HTR-8/SVneo (cell line): ENCODE results near the gene COX4I1.

ENCODE experiments used
- DNase-seq: peaks from one replicate; pipeline ENCODE4 v3.0.0; 2011; ENCODE audit warnings: low spot score, mixed read lengths; ENCODE audit not compliant: insufficient read length
- FAIRE-seq: peaks from 2 replicates; lab custom pipeline; 2011; peaks lifted over from hg19 to GRCh38; lab: Jason Lieb, UNC

COX4I1 gene

GRCh38 chr16:85765767-85766166 is 33.7 kb upstream of the COX4I1 start:
- FAIRE-seq (no peak), DNase-seq (no peak)

GRCh38 chr16:85767531-85767930 is 32.0 kb upstream of the COX4I1 start:
- DNase-seq: peak; percentile 95
- peak; percentile 93 for FAIRE-seq

GRCh38 chr16:85768199-85768598 is 31.3 kb upstream of the COX4I1 start:
- FAIRE-seq (no peak), DNase-seq (no peak)

- FAIRE-seq (no peak), DNase-seq (no peak)
Measured at GRCh38 chr16:85770741-85771140, 28.8 kb upstream of the COX4I1 start.

GRCh38 chr16:85773044-85773443 is 26.5 kb upstream of the COX4I1 start:
- FAIRE-seq (no peak), DNase-seq (no peak)

GRCh38 chr16:85774136-85774535 is 25.4 kb upstream of the COX4I1 start:
- no peak for DNase-seq
- no peak for FAIRE-seq

GRCh38 chr16:85774811-85775210 is 24.7 kb upstream of the COX4I1 start:
- FAIRE-seq (no peak), DNase-seq (no peak)

GRCh38 chr16:85777583-85778310 is 21.7 kb upstream of the COX4I1 start:
- DNase-seq (no peak), FAIRE-seq (no peak)

- DNase-seq (no peak), FAIRE-seq (no peak)
Measured at GRCh38 chr16:85778873-85779272, 20.6 kb upstream of the COX4I1 start.

- DNase-seq: no peak
- FAIRE-seq: no peak
Measured at GRCh38 chr16:85780281-85780680, 19.2 kb upstream of the COX4I1 start.

GRCh38 chr16:85781156-85781555 is 18.3 kb upstream of the COX4I1 start:
- FAIRE-seq: no peak
- DNase-seq: no peak

- FAIRE-seq (no peak), DNase-seq (no peak)
Measured at GRCh38 chr16:85781695-85782370, 17.7 kb upstream of the COX4I1 start.

- DNase-seq (no peak), FAIRE-seq (no peak)
Measured at GRCh38 chr16:85782451-85782850, 17.0 kb upstream of the COX4I1 start.

GRCh38 chr16:85783441-85783840 is 16.1 kb upstream of the COX4I1 start:
- DNase-seq: no peak
- FAIRE-seq: peak; percentile 23

GRCh38 chr16:85784813-85785212 is 14.7 kb upstream of the COX4I1 start:
- FAIRE-seq: no peak
- DNase-seq: no peak

- DNase-seq: no peak
- FAIRE-seq: no peak
Measured at GRCh38 chr16:85785927-85786326, 13.6 kb upstream of the COX4I1 start.

- DNase-seq: no peak
- peak; percentile 40 for FAIRE-seq
Measured at GRCh38 chr16:85788819-85789218, 10.7 kb upstream of the COX4I1 start.

GRCh38 chr16:85789773-85790172 is 9.7 kb upstream of the COX4I1 start:
- DNase-seq (no peak), FAIRE-seq (no peak)

GRCh38 chr16:85793662-85794298 is 5.7 kb upstream of the COX4I1 start:
- no peak for FAIRE-seq

GRCh38 chr16:85794696-85795095 is 4.8 kb upstream of the COX4I1 start:
- no peak for DNase-seq
- no peak for FAIRE-seq

More at GRCh38 chr16:85793662-85794298, 5.7 kb upstream of the COX4I1 start:
- DNase-seq: no peak

- no peak for DNase-seq
- FAIRE-seq: no peak
Measured at GRCh38 chr16:85796152-85796551, 3.3 kb upstream of the COX4I1 start.
